GM15510 (cell line): Measurements from ENCODE around the gene PPP1R15A.

ENCODE experiments used
- POLR2A ChIP-seq: IDR thresholded peaks from 3 replicates; pipeline ENCODE4 v1.6.1; 2011; ENCODE audit warnings: borderline replicate concordance; ENCODE audit not compliant: insufficient read length; ENCODE audit errors: extremely low read depth

PPP1R15A gene

DNA sequence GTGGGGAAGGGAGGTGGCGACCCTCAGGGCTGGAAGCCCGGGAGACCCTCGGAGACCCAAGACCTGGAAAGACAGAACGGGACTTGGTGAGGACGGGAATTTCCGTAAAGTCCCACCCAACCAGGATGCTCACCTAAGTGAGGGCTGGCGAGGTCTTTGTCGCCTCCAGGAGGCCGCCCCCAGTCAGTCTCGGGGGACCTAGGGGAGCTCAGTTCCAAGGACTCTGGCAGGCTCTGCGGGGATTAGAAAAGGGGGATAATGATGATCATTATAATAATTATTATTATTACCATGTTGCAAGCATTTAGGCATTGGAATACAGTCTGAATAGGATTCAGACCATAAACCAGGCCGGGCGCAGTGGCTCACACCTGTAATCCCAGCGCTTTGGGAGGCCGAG is 26.8 kb upstream of the PPP1R15A start:
- TF ChIP-seq POLR2A = no peak

DNA sequence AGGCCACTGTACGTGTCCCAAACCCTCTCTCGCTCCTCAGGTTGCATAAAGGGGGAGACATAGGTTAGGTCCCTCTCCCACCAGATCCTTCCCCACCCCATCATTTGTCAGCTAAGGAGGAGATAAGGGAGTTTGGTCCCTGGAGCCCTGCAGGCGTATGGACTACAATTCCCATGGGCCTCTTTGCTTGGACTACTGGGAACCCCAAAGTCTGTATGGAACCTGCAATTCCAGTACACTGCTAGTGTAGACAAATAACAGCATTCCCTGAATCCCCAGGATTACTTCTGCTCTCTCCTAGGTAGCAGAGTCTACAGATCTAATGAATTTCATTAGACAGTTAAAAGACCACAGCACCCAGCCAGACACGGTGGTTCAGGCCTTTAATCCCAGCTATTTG is 19.9 kb upstream of the PPP1R15A start:
- no peak for TF ChIP-seq POLR2A

DNA sequence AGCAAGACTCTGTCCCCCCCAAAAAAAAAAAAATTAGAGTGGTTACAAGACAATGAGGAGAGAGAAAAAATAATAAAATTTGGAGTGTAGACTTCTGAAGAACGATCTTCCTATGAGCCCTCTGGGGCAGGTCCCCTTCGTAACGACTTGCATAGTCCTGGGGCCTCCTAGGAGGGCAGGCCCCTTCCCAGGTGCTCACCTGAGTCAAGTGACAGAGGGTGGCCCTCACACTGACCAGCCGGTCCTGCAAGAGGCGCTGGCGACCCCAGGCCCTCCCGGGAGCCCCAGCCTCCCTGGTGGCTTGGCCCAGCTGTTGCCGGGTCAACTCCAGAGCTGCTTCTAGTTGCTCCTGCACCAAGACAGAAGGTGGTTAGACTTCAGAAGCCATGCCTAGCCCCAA is 18.7 kb upstream of the PPP1R15A start:
- no peak for TF ChIP-seq POLR2A

DNA sequence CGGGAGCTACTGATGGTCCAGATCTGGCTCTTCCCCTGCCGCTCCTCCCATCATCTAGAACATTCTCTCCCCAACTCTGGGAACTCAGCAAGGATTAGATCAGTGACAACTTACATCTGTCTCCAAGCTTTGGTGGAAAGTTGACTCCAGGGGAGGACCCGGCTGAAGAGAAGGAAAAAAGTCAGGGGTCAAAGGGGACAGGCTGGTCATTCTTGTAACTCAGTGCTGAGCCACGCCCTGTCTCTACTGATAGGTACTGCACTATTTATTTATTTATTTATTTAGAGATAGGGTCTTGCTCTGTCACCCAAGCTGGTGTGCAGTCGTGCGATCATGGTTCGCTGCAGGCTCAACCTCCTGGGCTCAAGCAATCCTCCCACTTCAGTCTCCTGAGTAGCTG is 18.1 kb upstream of the PPP1R15A start:
- no peak for TF ChIP-seq POLR2A

DNA sequence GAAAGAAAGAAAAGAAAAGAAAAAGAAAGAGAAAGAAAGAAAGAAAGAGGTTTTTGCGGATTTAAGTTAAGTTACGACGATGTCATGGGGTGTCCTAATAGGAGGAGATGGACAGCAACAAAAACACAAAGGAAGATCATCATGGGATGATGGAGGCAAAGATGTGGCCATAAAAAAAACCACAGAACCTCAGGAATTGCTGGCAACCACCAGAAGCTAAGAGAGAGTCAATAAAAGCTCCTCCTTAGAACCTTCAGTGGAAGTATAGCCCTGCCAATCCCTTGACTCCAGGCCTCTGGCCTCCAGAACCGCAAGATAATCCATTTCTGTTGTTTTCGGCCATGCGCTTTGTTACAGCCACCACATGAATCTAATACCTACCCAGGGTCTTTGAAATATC is 15.3 kb upstream of the PPP1R15A start:
- TF ChIP-seq POLR2A = no peak

DNA sequence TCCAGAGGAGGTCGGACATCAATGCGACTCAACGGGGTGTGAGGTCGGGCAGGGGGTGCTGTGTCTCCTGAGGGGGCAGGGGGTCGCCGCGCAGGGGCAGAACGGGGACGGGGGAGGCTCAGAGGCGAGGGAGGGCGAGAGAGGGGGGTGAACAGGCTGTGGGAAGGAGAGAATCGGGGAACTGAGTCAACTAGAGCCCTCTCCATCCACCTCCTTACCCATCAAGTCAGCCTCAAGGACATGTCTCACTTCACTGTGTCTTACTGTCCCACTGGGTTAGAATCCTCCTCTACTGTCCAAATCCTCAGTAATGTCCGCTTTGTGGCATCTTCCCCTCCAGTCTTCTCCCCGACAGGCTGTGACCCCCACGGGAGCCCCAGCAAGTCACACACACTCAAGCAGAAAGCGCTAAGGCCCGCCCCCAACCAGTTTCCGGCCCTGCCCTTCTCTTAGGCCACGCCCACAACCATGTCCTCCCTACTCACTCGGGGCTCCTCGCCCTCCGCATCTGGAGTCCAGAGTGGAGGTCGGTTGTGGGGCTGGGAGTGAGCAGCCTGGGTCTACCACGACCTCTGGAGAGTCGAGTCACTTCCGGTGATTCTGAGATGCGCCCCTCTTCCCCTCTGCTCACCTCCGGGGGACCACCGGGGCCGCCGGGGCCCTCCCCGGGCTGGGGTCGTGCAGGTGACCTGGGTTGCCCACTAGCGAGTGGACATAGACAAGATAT is 13.1 kb upstream of the PPP1R15A start:
- peak; percentile 56 for TF ChIP-seq POLR2A

DNA sequence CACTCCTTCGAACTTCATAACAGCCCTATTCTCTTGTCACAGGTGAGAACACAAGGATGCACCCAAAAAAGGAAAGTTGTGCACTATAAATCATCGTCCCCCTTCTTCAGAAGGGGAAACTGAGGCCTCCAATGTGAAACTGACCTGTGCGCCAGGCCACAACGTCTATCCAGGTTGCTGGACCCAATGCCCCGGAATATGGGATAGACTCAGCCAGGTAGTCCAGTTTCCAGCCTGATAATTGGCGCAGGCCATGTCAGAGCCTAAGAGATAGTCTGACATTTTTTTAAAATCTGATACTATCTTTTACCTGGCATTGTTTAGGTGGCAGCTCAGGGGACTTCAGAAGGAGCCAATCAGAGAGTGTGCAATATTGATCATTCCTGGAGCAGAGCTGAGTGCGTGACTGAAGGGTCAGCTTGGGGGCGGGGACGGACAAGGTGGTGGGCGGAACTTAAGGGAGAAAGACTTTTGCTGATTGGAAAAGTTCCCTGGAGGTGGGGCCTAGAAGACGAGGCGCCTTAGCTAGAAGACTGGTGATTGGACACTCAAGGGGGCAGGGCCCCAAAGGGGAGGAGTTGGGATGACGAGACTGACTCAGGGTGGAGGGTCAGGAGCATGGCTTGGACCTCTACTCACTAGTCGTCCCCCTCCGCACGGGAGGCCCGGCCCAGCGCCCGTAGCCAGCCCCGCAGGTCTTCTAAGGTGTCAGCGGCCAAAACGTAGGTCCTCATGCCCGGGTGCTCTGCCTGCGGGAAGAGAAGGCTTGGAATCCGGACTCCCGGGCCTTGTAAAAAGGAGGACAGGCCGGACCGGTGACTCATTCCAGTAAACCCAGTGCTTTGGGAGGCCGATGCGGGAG is 12.3 kb upstream of the PPP1R15A start:
- no peak for TF ChIP-seq POLR2A

DNA sequence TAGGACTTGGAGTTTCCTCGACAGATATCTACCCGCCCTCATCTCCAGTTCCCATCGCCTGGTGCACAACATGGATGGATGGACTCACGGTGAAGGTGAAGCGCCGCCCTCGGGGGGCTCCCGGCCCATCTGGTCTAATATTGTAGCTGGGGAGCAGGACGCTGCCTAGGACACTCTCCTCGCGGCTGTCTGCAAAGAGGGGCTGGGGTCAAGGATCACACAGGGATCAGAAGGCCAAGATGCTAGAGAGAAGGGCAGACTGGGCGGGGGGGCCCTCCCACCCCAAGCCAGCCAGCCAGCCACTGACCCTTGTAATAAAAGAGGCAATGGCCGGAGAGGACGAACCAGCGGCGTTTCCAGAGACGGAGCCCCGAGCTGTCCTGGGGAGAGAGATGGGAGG is 10.9 kb upstream of the PPP1R15A start:
- no peak for TF ChIP-seq POLR2A

DNA sequence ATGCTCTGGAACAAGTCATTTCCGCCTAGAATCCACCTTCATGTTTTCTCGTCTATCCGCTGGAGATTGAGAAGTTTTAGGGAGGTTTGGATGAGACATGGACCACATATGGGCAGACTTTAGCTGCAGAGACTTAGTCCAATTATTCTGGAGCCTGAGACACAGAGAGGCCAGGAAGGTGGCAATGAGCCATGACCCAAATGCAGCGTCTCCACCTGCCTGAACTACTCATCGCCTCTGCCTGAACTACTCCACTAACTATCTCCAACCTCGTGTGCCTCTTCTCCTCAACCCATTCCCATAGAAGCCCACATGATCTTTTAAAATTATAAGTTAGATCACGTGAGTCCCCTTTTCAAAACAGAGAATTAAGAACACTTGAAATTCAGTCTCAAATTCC is 9.4 kb upstream of the PPP1R15A start:
- TF ChIP-seq POLR2A = no peak

DNA sequence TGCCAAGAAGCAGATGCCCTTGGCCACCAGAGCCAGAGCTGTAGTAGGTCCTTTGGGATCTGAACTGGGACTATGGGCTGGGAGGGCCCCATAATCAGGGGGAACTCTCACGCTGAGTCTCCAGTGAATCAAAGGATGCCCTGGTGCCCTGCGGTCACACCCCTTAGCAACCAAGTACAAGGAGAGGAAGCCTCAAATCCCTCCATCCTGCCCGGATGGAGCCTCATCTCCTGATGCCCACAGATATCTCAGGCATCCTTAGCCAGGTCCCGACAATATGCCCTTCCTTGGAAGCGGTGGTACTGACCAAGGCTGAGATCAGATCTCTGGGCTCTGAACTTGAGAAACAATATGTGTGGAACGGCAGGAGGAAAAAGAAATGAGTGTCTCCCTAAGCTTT is 5.5 kb upstream of the PPP1R15A start:
- no peak for TF ChIP-seq POLR2A

DNA sequence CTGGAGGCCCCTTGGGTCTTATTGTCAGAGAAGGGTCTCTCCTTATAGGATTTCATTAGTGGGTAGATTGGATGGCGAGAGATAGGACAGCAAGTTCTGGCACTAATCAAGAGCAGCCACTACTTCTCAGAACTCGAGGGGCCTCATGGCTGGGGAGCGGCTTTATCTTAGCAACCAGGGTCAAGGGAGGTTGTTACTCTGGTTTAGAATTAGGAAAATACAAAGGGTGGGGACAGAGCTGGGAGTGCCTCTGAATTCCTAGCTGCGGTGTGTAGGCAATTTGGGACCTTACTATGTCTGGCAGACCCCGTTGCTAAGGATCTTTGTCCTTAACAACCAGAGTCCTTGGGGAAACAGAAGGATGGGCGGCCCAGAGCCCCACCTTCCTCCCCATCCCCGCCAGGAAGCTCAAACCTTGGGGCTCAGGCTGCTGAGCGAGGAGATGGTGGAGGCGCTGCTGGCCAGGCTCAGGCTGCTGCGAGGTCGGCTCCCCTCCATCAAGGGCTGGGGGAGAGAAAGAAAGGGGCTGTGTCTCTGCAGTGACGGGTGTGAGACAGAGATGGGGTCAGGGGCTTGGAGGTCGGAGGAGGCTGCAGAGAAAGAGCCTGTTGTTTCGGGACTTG is 5.0 kb upstream of the PPP1R15A start:
- no peak for TF ChIP-seq POLR2A

DNA sequence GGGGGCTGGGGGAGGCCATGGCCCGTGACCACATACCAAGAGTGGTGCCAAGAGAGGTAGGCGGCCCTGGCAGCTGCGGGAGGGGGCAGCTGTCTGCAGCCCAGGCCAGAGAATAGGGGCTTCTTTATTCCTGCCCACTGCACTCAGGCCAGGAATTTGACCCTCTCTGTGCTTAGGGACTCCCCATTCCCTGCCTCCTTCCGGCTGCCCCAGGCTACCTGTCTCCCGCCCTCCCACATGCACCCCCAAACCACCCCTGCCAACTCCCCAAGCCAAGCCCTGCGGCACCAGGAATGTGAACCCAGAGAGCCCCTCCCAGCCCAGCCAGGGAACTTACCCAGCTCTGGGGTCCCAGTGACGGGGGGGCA is 4.5 kb upstream of the PPP1R15A start:
- TF ChIP-seq POLR2A = no peak

DNA sequence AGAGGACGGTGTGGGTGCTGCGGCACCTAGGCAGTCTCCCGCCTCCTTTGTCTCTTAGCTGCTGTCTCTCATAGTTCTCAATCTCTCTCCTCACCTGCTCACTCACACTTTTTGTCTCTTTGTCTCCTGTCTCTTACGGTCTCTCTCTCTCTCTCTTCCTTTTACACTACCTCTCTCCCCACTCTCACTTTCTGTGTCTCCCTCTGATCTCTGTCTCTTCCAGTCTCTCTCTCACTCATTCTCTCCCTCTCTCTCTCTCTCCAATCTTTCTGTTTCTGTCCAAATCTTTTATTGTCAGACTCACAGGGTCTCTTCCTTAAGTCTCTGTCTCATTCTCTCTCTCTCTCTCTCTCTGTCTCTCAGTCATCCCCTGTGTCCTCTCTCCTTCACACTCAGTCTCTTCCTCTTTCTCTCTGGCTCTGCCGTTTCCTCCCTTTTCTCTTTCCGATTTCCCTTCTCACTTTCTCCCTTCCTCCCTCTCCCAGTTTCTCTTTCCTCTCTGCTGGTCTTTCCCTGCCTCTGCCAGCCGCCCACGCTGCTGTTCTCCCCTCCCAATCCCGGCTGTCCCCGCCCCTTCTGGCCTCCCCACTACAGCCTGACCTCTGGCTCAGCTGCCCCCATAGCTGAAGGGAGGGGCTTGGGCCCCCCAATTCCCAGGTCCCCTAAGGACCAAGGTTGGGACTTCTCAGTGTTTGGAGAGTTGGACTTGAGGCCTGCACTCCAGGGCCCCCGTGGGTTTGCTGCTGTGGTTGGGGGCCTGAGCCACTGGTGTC is 3.9 kb upstream of the PPP1R15A start, which contains the start of gene PLEKHA4:
PLEKHA4 (minus strand) TSS at position 504 of the 773 bp plus-strand sequence. CDS start 997 bp downstream, outside the sequence.
- TF ChIP-seq POLR2A = no peak

DNA sequence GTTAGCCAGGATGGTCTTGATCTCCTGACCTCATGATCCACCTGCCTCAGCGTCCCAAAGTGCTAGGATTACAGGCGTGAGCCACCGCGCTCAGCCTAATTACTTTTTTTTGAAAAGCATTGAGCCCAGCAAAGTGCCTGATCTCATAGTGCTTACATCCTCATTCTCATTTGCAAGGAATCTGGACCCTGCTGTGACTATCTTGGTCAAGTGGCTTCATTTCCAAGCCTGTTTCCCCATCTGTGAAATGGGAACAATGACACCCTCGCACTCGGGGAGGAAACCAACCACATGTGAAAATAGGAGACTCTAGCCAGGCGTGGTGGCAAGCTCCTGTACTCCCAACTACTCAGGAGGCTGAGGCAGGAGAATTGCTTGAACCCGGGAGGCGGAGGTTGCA is 2.2 kb upstream of the PPP1R15A start:
- no peak for TF ChIP-seq POLR2A
